ENCODE results near the gene EDC4.

GRCh38 chr16:67828651-67829050 is 44.2 kb upstream of the EDC4 start:
- TF ChIP-seq CTCF (IDR thresholded peaks at IDR 0.05) (no peak), POLR2A (IDR thresholded peaks at IDR 0.05) (no peak)

Data from adrenal gland (tissue), 5 donors.